IMR-90 (cell line): Measurements from ENCODE around the gene CDH23. TPM values are rescaled to one million over a fixed set of nuclear protein-coding genes. Genes with fewer than 3 reads are reported as not detected.

Source experiments
- ATAC-seq: fragments of 200-7000 bp; cut with Tn5 transposase; 2 replicates; pipeline ENCODE4 v1.9.1; 2020; ENCODE audit warnings: low read depth, mild to moderate bottlenecking, moderate library complexity
- BruUV-seq: library from RNA; stranded (reverse); fragments of 400-500 nt; replicated peaks from 2 replicates; lab custom pipeline; 2021; lab: Mats Ljungman, UMichigan
- CTCF ChIA-PET: fragments of 300-600 bp; formaldehyde crosslinking; extraction: SDS; loops from one replicate; lab custom pipeline; 2021; ENCODE audit warnings: antibody characterized with exemption; lab: Yijun Ruan, JAX
- POLR2A ChIA-PET: fragments of 300-600 bp; sonication (Branson Sonifier 250); formaldehyde crosslinking; loops from one replicate; lab custom pipeline; 2022; ENCODE audit warnings: antibody characterized with exemption; ENCODE audit not compliant: unreplicated experiment; lab: Charles Lee
- DNase-seq: peaks from one replicate; pipeline ENCODE4 v3.0.0; 2013
- H2AFZ ChIP-seq: replicated peaks from 2 replicates; pipeline ENCODE3; 2013; ENCODE audit warnings: low read length, mild to moderate bottlenecking; ENCODE audit not compliant: poor library complexity
- H2AK5ac ChIP-seq: 2 replicates; pipeline ENCODE4 v1.6.1; 2013; ENCODE audit warnings: low read depth, low read length, inconsistent platforms
- H2AK9ac ChIP-seq: replicated peaks from 2 replicates; pipeline ENCODE3; 2013; ENCODE audit warnings: mild to moderate bottlenecking, low read depth, low read length, moderate library complexity; ENCODE audit not compliant: poor library complexity
- H2BK120ac ChIP-seq: 2 replicates; pipeline ENCODE4 v1.6.1; 2013; ENCODE audit warnings: low read depth, low read length, inconsistent platforms
- H2BK15ac ChIP-seq: 3 replicates; pipeline ENCODE4 v1.6.1; 2013; ENCODE audit warnings: low read depth, low read length, inconsistent platforms
- H2BK20ac ChIP-seq: 2 replicates; pipeline ENCODE4 v1.6.1; 2013; ENCODE audit warnings: low read depth, mild to moderate bottlenecking, inconsistent platforms, low read length, moderate library complexity
- H2BK5ac ChIP-seq: 2 replicates; pipeline ENCODE4 v1.6.1; 2013; ENCODE audit warnings: mild to moderate bottlenecking, low read depth, low read length, inconsistent platforms; ENCODE audit not compliant: poor library complexity, severe bottlenecking
- H3K14ac ChIP-seq: replicated peaks from 2 replicates; pipeline ENCODE4 v1.6.1; 2013; ENCODE audit warnings: low read depth, low read length, inconsistent platforms
- H3K18ac ChIP-seq: 2 replicates; pipeline ENCODE4 v1.6.1; 2013; ENCODE audit warnings: low read depth, low read length, control low read depth
- H3K23ac ChIP-seq: 2 replicates; pipeline ENCODE4 v1.6.1; 2013; ENCODE audit warnings: low read depth, low read length, inconsistent platforms
- H3K27ac ChIP-seq: 2 replicates; pipeline ENCODE4 v1.5.1; 2013; ENCODE audit warnings: mild to moderate bottlenecking, control low read depth, low read length; ENCODE audit not compliant: insufficient read depth
- H3K27me3 ChIP-seq: 2 replicates; pipeline ENCODE4 v1.6.1; 2013; ENCODE audit warnings: low read length; ENCODE audit not compliant: control insufficient read depth, insufficient read depth
- H3K36me3 ChIP-seq: 2 replicates; pipeline ENCODE4 v1.6.1; 2013; ENCODE audit warnings: low read length, mixed read lengths; ENCODE audit not compliant: control insufficient read depth, insufficient read depth
- H3K4ac ChIP-seq: 2 replicates; pipeline ENCODE4 v1.6.1; 2013; ENCODE audit warnings: low read depth, low read length, inconsistent platforms
- H3K4me1 ChIP-seq: 2 replicates; pipeline ENCODE4 v1.6.1; 2013; ENCODE audit warnings: low read length, mixed read lengths; ENCODE audit not compliant: control insufficient read depth, insufficient read depth
- H3K4me2 ChIP-seq: 2 replicates; pipeline ENCODE4 v1.6.1; 2013; ENCODE audit warnings: low read depth, mild to moderate bottlenecking, control low read depth, low read length, moderate library complexity
- H3K4me3 ChIP-seq: 2 replicates; pipeline ENCODE4 v1.5.1; 2013; ENCODE audit warnings: low read depth, mild to moderate bottlenecking, control low read depth, low read length, moderate library complexity; ENCODE audit not compliant: insufficient read depth
- H3K56ac ChIP-seq: 2 replicates; pipeline ENCODE4 v1.6.1; 2013; ENCODE audit warnings: low read length, inconsistent platforms; ENCODE audit not compliant: insufficient read depth; ENCODE audit errors: extremely low read depth
- H3K79me1 ChIP-seq, 2 experiments: 2 replicates each; pipeline ENCODE4 v1.6.1; 2013; ENCODE audit warnings: low read length in 2 of 2, inconsistent platforms in 1 of 2, low read depth in 1 of 2
- H3K9ac ChIP-seq: 2 replicates; pipeline ENCODE4 v1.6.1; 2013; ENCODE audit warnings: low read depth, low read length, control low read depth
- H3K9me1 ChIP-seq: 2 replicates; pipeline ENCODE4 v1.6.1; 2013; ENCODE audit warnings: low read length, inconsistent platforms; ENCODE audit not compliant: insufficient read depth
- H3K9me3 ChIP-seq: 2 replicates; pipeline ENCODE4 v1.6.1; 2013; ENCODE audit warnings: low read length; ENCODE audit not compliant: control insufficient read depth, insufficient read depth
- H4K20me1 ChIP-seq: 2 replicates; pipeline ENCODE4 v1.6.1; 2013; ENCODE audit warnings: low read length, inconsistent platforms; ENCODE audit not compliant: insufficient read depth
- H4K5ac ChIP-seq: 2 replicates; pipeline ENCODE4 v1.6.1; 2013; ENCODE audit warnings: mild to moderate bottlenecking, low read depth, low read length, control low read depth
- H4K8ac ChIP-seq, 2 experiments: 2 replicates each; pipeline ENCODE4 v1.6.1; 2013; ENCODE audit warnings: low read depth in 2 of 2, low read length in 2 of 2, control low read depth in 1 of 2, inconsistent platforms in 1 of 2
- H4K91ac ChIP-seq: 2 replicates; pipeline ENCODE4 v1.6.1; 2013; ENCODE audit warnings: low read depth, low read length, inconsistent platforms; ENCODE audit not compliant: insufficient read depth
- CEBPB ChIP-seq: IDR thresholded peaks from 2 replicates; pipeline ENCODE4 v1.6.1; 2012; ENCODE audit warnings: low read depth, low read length, improper control_type of control experiment
- WGBS, 2 experiments: methylation state at CpG; one replicate each; pipeline versions ENCODE4 v1.1.5 to v1.1.7; 2013; ENCODE audit warnings: missing lambda C conversion rate in 2 of 2; ENCODE audit not compliant: insufficient read length in 1 of 2; ENCODE audit errors: extremely low coverage in 2 of 2; 5-methylcytosine and 5-hydroxymethylcytosine counted together
- dilution Hi-C: fragments of 300-500 bp; cut with HindIII; formaldehyde crosslinking; loops from one replicate; pipeline ENCODE4 v1.14.3; 2018; ENCODE audit warnings: low sequenced_read_pairs; ENCODE audit not compliant: unreplicated experiment
- in situ Hi-C: fragments of 300-500 bp; cut with MboI; formaldehyde crosslinking; loops from 3 replicates; pipeline ENCODE4 v1.14.3; 2019; ENCODE audit warnings: low sequenced_read_pairs, inconsistent platforms, mixed read lengths
- intact Hi-C: fragments of 100-400 bp; cut with micrococcal nuclease; formaldehyde crosslinking; loops from 2 replicates; pipeline ENCODE4 v1.10.0; 2022
- polyA plus RNA-seq, 3 experiments: library from polyadenylated mRNA; depleted of rRNA; stranded (reverse); fragments of >200 nt; gene quantifications; 2 replicates each; pipeline ENCODE4 v1.2.3, GENCODE V29; 2012; ENCODE audit warnings: low replicate concordance in 1 of 3
- total RNA-seq: library from RNA; depleted of rRNA; stranded (reverse); fragments of >200 nt; gene quantifications from 2 replicates; pipeline ENCODE4 v1.2.3, GENCODE V29; 2012

CDH23 gene
- total and polyA plus RNA-seq, 2 of the 4 experiments (the other 2 are of a cell fraction) = under 0.01 to 0.03 TPM

DNA sequence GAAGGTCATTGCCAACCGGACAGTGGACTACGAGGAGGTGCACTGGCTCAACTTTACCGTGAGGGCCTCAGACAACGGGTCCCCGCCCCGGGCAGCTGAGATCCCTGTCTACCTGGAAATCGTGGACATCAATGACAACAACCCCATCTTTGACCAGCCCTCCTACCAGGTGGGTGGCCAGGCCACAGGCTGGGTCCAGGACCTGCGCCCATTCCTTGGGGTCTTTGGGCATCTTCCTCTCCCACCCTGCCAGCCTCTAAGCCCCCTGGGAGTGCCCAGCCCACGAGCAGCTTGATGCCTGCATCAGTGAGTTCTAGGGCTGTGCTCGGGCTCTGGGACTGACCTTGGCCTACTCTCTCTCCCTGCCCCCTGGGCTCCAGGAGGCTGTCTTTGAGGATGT is 402.4 kb downstream of the CDH23 start:
- Histone ChIP-seq H2BK5ac (no peak overlapping the region), H3K9ac (no peak overlapping the region), H4K8ac (no peak overlapping the region), H2AFZ (no peak overlapping the region), H3K79me1 (no peaks in the 10 kb centered on the region), H3K27me3 (peaks cover 17% of the 10 kb centered on the region), H4K20me1 (no peaks in the 10 kb centered on the region), H2BK20ac (no peak overlapping the region), H3K4me2 (no peak overlapping the region), H4K91ac (no peak overlapping the region), H4K5ac (no peak overlapping the region), H2BK120ac (no peak overlapping the region), H3K14ac (no peak overlapping the region), H3K4me3 (no peak overlapping the region), H2AK5ac (no peak overlapping the region), H3K4ac (no peak overlapping the region), H3K18ac (no peak overlapping the region), H3K36me3 (no peaks in the 10 kb centered on the region), H2AK9ac (no peak overlapping the region), H3K9me3 (no peaks in the 10 kb centered on the region), H3K23ac (no peak overlapping the region), H3K56ac (no peak overlapping the region), H3K4me1 (no peaks in the 10 kb centered on the region), H2BK15ac (no peak overlapping the region), H3K9me1 (no peaks in the 10 kb centered on the region), H3K27ac (no peak overlapping the region)
- DNase-seq (no peak), ATAC-seq (no peak)
- ChIA-PET CTCF (no interaction called here), POLR2A (no interaction called here)
- WGBS, 2 experiments = 71% methylated on average over 5 of the region's 10 CpGs; no CpG with 5 or more reads in 1 of the 2 experiments
- TF ChIP-seq CEBPB = no peak
- in situ Hi-C loops = no loop called here
- no TSS peak for BruUV-seq
- dilution Hi-C loops = no loop called here
- intact Hi-C loops = no loop called here
